Vein endothelial cell (primary cell): ENCODE results near the gene UBE2Q1. TPM values are rescaled to one million over a fixed set of nuclear protein-coding genes. Genes with fewer than 3 reads are reported as not detected.

Experiments
- total RNA-seq: library from RNA; depleted of rRNA; stranded (reverse); fragments of >200 nt; gene quantifications from 2 replicates; pipeline ENCODE4 v1.2.3, GENCODE V29; 2012

The UBE2Q1 gene
- total RNA-seq: 45.5 and 47.0 TPM in 2 replicates

GRCh38 chr1:154557939-154558719 is at the start of gene UBE2Q1:
Gene UBE2Q1, minus strand, starts transcription at chr1:154558662. Its CDS starts 109 bp downstream, at chr1:154558553.

GRCh38 chr1:154607609-154608396 is 49.3 kb upstream of the UBE2Q1 start, which contains the start of gene ADAR:
Gene ADAR, minus strand, starts transcription at chr1:154608186. Its CDS starts 180 bp downstream, at chr1:154608006.

GRCh38 chr1:154567386-154568156 is 9.1 kb upstream of the UBE2Q1 start, which contains the start of gene CHRNB2:
Gene CHRNB2, plus strand, starts transcription at chr1:154567778. Its CDS starts 267 bp downstream, at chr1:154568045.

GRCh38 chr1:154502066-154502743 is 56.3 kb downstream of the UBE2Q1 start, which contains the start of the genes SHE and TDRD10:
Gene SHE, minus strand, starts transcription at chr1:154502412. Its CDS starts 386 bp downstream, at chr1:154502026.
Gene TDRD10, plus strand, starts transcription at chr1:154502219. Its CDS starts 4,685 bp downstream, at chr1:154506904.

Other genes with a start within 250 kb of the UBE2Q1 start
- 0.65 TPM in 1 of 2 replicates, not detected in the other for gene AQP10, start 237.6 kb downstream of the UBE2Q1 start, total RNA-seq
- gene ATP8B2, start 233.1 kb downstream of the UBE2Q1 start, total RNA-seq: 82.0 and 84.5 TPM in 2 replicates
- gene IL6R, start 153.3 kb downstream of the UBE2Q1 start, total RNA-seq: 6.9 and 8.5 TPM in 2 replicates
- 2.9 and 4.8 TPM in 2 replicates for gene TDRD10, start 56.4 kb downstream of the UBE2Q1 start, total RNA-seq
- gene SHE, start 56.2 kb downstream of the UBE2Q1 start, total RNA-seq: 66.0 and 81.9 TPM in 2 replicates
- under 0.01 TPM in 1 of 2 replicates, not detected in the other for gene CHRNB2, start 9.1 kb upstream of the UBE2Q1 start, total RNA-seq
- 126 and 133 TPM in 2 replicates for gene ADAR, start 49.5 kb upstream of the UBE2Q1 start, total RNA-seq